Activated naive CD4-positive, alpha-beta T cell treated with anti-CD3 and anti-CD28 coated beads, Interleukin-2, amount 50 U/mL, for 72 hours (primary cell): ENCODE measurements around the gene CRELD2. TPM values are rescaled to one million over a fixed set of nuclear protein-coding genes. Genes with fewer than 3 reads are reported as not detected.

ENCODE experiments used
- ATAC-seq, 2 donors: fragments of 150-1000 bp; cut with Tn5 transposase; 2 replicates each; pipeline ENCODE4 v1.10.0; 2021; ENCODE audit warnings: mild to moderate bottlenecking in 2 of 2, moderate library complexity in 2 of 2
- DNase-seq, 2 donors: peaks; one replicate each; pipeline ENCODE4 v3.0.0; 2021 to 2022; ENCODE audit warnings: low spot score in 2 of 2
- H3K27ac Mint-ChIP-seq, 2 donors: one replicate each; pipeline ENCODE4 v1.8.0; 2022; ENCODE audit warnings: mild to moderate bottlenecking in 2 of 2, mixed read lengths in 2 of 2
- H3K36me3 Mint-ChIP-seq, 2 donors: one replicate each; pipeline ENCODE4 v1.8.0; 2022; ENCODE audit warnings: mixed read lengths in 2 of 2
- H3K9me3 Mint-ChIP-seq, 2 donors: one replicate each; pipeline ENCODE4 v1.8.0; 2022; ENCODE audit warnings: mixed read lengths in 2 of 2
- total RNA-seq, 2 donors: library from RNA; stranded (reverse); gene quantifications; one replicate each; pipeline ENCODE4 v1.2.3, GENCODE V29; 2022

CRELD2 gene
- total RNA-seq, 2 donors from 2014 or later, result 19.1 to 31.0 TPM

GRCh38 chr22:49962012-49962750, 43.7 kb downstream of the CRELD2 start:
- Mint-ChIP-seq H3K27ac (peak overlapping the region; percentile 93 to 97), H3K36me3 (peaks cover 19 to 25% of the 10 kb centered on the region in 2 donors), H3K9me3 (no peaks in the 10 kb centered on the region)
- DNase-seq, result peak; percentile 61 to 92
- peak; percentile 36 to 39 for ATAC-seq

GRCh38 chr22:49962751-49963646, 44.6 kb downstream of the CRELD2 start:
- DNase-seq (no peak), ATAC-seq (no peak)
- H3K9me3 Mint-ChIP-seq, result no peaks in the 10 kb centered on the region
- peak overlapping the region; percentile 94 to 97 for H3K27ac Mint-ChIP-seq
- H3K36me3 Mint-ChIP-seq, result peaks cover 19 to 25% of the 10 kb centered on the region in 2 donors

- DNase-seq, result no peak
- ATAC-seq, result no peak
- Mint-ChIP-seq H3K9me3 (no peaks in the 10 kb centered on the region), H3K27ac (peak overlapping the region; percentile 94 to 97), H3K36me3 (peaks cover 19 to 25% of the 10 kb centered on the region in 2 donors)
These were observed 45.2 kb downstream of the CRELD2 start for GRCh38 chr22:49963647-49964026.

- ATAC-seq (no peak), DNase-seq (peak; percentile 6 to 65)
- Mint-ChIP-seq H3K9me3 (no peaks in the 10 kb centered on the region), H3K36me3 (peaks cover 19 to 25% of the 10 kb centered on the region in 2 donors), H3K27ac (peak overlapping the region; percentile 94 to 97)
These were observed 46.0 kb downstream of the CRELD2 start for GRCh38 chr22:49964136-49965090.

GRCh38 chr22:49965091-49966040, 46.9 kb downstream of the CRELD2 start:
- peaks cover 19 to 25% of the 10 kb centered on the region in 2 donors for H3K36me3 Mint-ChIP-seq
- peak overlapping the region in 1 of 2 donors; percentile 97 for H3K27ac Mint-ChIP-seq
- ATAC-seq (no peak), DNase-seq (peak; percentile 7 to 68)
- H3K9me3 Mint-ChIP-seq, result no peaks in the 10 kb centered on the region

- peaks cover 19 to 25% of the 10 kb centered on the region in 2 donors for H3K36me3 Mint-ChIP-seq
- ATAC-seq, result no peak
- DNase-seq, result peak in 1 of 2 donors; percentile 12
- peak overlapping the region in 1 of 2 donors; percentile 97 for H3K27ac Mint-ChIP-seq
- H3K9me3 Mint-ChIP-seq, result no peaks in the 10 kb centered on the region
These were observed 47.8 kb downstream of the CRELD2 start for GRCh38 chr22:49966041-49966773.

- peaks cover 13 to 18% of the 10 kb centered on the region in 2 donors for H3K36me3 Mint-ChIP-seq
- peak; percentile 5 to 76 for DNase-seq
- H3K27ac Mint-ChIP-seq, result peak overlapping the region; percentile 68 to 97
- ATAC-seq, result peak in 1 of 2 donors; percentile 0
- no peaks in the 10 kb centered on the region for H3K9me3 Mint-ChIP-seq
These were observed 48.6 kb downstream of the CRELD2 start for GRCh38 chr22:49966774-49967705.

GRCh38 chr22:49967706-49968208, 49.3 kb downstream of the CRELD2 start:
- Mint-ChIP-seq H3K9me3 (no peaks in the 10 kb centered on the region), H3K27ac (peak overlapping the region; percentile 68 to 97), H3K36me3 (peaks cover 13 to 14% of the 10 kb centered on the region in 2 donors)
- peak in 1 of 2 donors; percentile 60 for DNase-seq
- no peak for ATAC-seq

GRCh38 chr22:49968313-49968830, 49.9 kb downstream of the CRELD2 start:
- no peaks in the 10 kb centered on the region for H3K9me3 Mint-ChIP-seq
- H3K27ac Mint-ChIP-seq, result peak overlapping the region; percentile 68 to 97
- peaks cover 8% of the 10 kb centered on the region in 2 donors for H3K36me3 Mint-ChIP-seq
- peak in 1 of 2 donors; percentile 0 for ATAC-seq
- DNase-seq, result peak in 1 of 2 donors; percentile 15

- Mint-ChIP-seq H3K36me3 (peaks cover 1% of the 10 kb centered on the region in 2 donors), H3K27ac (peak overlapping the region in 1 of 2 donors; percentile 97), H3K9me3 (no peaks in the 10 kb centered on the region)
- DNase-seq (peak in 1 of 2 donors; percentile 71), ATAC-seq (peak in 1 of 2 donors; percentile 0)
These were observed 50.6 kb downstream of the CRELD2 start for GRCh38 chr22:49968831-49969661.

GRCh38 chr22:49969751-49970527, 51.5 kb downstream of the CRELD2 start:
- ATAC-seq (peak; percentile 1 to 5), DNase-seq (peak; percentile 33 to 69)
- no peaks in the 10 kb centered on the region for H3K9me3 Mint-ChIP-seq
- no peaks in the 10 kb centered on the region for H3K36me3 Mint-ChIP-seq
- H3K27ac Mint-ChIP-seq, result peak overlapping the region; percentile 90 to 97
